ENCODE data around the gene FAM124B.

The FAM124B gene

DNA sequence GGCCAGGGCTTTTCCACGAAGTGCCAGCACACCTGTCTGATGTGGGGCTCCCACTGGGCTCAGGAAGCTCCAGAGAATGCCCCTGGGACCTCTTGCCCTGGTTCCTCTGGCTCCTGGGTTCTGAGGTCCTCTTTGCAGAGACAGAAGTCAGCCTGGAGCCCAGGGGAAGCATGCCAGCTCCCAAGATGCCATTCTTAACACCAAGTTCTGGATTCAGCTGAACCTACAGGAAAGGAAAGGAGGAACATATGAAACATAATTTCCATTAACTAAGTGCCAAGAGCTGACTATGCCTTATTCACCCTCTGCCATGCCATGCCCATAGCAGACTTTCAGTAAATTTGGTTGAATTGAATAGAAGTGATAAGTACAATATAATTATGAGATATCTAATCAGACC is 21.9 kb downstream of the FAM124B start:
- no peak for DNase-seq

DNA sequence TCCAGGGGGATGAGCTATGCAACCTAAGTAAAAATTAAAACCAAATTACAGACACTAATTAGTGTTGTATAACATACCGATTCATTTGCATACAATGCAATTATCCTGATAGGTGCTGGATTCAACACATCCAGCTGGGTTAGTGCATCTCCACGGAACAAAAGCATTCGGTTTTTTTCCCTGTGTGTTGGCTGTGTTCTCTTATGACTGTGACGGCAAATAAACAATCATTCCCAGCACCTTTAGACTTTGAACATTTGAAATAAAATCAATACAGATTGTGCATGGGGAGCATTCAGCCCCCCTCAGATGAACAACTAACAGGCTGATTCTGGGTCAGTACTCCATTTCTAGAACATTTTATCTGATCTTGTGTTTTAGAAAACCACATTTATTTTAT is 22.7 kb downstream of the FAM124B start:
- no peak for DNase-seq

DNA sequence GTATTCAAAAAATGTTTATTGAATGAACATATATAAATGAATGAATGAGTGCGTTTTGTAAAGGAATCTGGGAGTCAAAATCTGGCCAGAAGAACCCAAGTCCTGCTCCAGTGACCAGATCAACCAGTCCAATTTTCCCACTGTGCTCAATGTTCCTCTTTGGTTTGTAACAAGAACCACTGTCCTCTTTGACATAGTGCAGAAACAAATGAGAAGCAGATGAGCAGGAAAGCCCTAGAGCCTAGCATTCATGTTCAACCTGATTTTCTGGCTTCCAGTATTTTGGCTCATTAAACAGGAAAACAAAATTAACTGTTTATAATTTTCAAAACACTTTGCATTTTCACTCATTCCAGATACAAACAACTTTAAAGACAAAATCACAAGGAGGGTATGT is 23.2 kb downstream of the FAM124B start:
- DNase-seq: no peak

DNA sequence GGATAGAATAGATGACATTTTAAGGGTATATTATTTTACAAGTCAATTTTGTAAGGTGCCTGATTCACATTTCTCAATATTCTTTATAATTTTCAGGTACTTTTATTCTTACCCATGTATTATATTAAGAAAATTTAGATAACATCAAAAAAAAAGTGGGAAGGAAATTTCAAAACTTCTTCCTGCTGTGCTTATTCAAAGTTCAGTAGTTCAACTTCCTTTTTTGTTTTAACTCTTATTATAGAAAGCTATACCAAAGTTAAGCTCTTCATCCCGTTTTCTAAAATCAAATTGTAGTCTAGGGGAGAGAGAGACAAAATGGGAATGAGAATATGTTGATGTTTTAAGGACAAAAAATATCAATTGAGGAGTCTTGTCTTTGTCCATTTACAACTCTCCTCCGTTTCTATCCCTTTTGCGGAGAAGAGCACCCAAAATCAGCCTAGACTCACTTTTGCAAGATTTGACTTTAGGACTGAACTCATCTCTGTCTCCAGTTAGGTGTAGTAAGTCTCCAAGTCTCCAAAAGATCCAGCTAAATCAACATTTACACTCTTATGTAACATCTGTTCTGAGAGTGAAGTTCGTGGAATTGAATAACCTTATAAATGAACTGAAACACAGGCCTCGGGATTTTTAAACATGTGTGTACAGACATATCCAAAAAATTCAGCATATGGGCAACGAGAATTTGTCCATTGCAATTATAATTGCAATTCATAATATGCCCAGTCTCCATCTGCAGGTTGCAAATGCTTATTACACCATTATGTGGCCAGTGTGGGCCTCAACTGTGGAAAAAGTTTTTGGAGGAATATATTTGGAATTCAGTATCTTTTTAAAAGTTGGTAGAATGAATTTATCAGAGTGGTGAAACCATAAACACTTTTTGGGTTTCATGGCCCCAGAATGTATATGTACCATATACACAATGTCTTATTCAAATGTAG is 23.9 kb downstream of the FAM124B start:
- no peak for DNase-seq

DNA sequence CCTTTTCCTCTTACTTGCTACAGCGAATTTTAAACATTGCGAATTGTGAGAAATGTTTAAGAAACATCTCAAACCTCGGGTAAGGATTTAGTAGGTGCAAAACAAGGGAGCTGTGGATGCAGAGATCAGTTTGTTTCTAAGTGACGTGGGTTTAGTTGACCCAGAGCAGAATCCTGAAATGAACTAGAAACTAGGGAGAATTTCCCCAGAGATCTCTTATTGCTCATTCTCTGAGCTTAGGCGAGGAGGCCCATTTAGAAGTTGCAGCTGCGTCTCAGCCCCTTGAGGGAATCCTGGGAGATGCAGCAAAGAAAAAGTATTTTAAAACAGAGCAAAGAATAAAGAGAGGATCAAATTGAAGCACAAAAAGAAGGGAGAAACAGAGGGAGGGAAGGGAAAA is 29.3 kb downstream of the FAM124B start:
- DNase-seq: no peak

DNA sequence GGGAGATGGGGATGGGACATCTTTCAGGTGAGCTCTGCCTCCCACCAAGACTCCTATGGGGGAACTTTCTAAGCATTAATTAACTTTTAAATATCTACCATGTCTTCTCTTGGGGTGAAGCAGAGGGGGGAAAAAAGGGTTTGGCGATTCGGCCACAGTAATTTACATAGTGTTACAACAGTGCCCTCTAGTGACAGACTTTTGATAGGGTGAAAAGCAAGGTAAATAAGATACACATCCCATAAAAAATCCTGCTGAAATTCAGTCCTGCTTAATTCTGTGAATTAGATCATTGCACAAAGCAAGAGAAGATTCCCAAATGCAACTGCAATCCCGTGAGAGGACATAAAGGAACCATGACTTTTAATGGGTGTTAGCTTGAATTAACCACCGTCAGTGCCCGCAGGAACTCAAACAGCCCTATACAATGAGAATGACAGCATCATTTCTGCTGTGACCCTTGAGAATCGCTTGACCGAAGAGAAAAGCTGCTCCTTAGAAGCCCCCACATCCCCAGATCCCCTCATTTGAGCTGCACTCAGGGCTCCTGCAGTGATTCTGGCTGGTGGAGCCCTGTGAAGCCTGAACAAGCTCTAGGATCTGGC is 32.8 kb downstream of the FAM124B start:
- peak; percentile 64 for DNase-seq

DNA sequence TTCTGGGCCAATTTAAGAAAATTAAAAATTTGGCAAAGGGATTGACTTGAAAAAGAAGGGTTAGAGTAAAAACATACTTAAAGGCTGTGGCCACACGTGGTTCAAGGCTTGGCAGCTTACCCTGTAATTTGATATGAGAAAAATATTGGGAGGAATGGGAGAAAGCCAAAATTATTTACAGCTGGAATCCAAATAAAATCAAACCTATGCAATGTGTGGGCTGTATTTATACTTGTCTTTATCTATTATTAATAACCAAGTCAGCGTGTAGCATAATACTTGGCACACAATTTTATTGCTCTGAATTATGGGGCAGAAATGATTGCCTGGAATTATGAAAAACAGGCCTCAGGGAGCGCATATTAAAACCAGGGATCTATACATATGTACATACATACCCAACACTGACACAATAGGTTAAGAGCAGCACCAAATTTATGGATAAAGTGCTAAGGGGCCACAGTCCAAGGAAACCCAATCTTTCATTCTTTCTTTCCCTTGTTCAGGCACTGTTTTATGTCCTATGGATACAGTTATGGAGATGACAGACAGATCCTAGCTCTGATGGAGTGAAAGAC is 35.6 kb downstream of the FAM124B start:
- no peak for DNase-seq

DNA sequence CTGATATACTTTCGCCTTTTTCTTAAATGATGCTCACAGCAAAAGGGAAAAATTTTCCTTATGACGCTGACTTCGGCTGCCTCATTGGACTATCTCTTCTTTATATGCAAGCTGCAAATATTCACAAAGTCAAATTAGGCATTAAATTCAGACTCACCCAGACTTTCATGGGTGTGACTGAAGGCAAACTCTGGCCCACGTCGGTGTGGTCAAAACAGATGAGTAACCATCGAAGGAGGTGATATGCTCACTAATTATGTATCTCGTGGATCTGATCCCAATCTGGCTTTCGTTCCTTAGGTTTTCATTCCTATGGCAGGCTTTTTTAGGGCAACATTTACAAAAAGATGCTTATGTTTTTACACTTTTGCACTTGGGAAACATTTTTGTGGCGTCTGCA is 36.6 kb downstream of the FAM124B start:
- DNase-seq: no peak

DNA sequence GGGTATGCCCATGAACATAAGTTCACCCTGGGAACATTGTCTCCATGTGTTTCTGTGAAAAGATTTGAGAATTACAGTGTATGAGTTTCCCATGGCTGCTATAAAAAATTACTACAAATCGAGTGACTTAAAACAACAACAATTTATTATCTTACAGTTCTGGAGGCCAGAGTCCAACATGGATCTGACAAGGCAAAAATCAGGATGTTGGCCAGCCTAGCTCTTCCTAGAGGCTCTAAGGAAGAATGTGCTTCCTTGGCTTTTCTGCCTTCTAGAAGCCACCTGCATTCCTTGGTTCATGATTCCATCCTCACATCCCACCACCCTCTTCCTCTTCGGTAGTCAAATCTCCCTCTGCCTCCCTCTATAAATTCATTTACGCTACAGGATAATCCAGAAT is 38.6 kb downstream of the FAM124B start:
- DNase-seq: no peak

DNA sequence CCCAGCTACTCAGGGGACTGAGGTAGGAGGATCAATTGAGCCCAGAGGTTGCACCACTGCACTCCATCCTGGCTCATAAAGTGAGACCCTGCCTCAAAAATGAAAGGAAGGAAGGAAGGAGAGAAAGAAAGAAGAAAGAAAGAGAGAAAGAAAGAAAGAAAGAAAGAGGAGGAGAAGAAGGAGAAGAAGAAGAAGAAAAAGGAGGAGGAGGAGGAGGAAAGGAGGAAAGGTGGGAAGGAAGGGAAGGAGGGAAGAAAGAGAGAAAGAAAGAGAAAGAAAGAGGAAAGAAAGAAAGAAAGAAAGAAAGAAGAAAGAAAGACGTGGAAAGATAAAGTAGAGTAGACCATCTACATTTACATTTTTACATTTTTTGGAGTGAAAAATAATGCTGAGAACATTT is 39.8 kb downstream of the FAM124B start:
- no peak for DNase-seq

DNA sequence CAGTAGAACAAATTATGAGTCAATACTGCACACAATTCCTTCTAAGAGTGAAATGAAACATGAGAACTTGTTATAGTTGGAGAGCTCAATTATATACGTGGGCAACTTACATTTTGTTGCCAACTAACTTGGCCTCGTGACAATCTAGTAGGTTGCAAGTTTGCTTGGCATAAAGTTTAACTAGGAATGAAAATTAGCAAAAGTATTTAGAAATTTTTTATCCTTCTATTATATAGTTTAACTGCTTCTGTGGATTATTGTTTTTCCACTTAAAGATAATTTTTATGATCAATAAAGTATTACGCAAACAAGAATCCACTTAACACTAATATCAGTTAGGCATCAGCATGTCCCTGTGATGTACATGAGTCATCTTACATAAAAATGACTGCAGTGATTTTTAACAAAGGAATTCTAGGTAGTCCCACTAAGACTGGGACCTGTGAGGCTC is 41.1 kb downstream of the FAM124B start:
- no peak for DNase-seq

DNA sequence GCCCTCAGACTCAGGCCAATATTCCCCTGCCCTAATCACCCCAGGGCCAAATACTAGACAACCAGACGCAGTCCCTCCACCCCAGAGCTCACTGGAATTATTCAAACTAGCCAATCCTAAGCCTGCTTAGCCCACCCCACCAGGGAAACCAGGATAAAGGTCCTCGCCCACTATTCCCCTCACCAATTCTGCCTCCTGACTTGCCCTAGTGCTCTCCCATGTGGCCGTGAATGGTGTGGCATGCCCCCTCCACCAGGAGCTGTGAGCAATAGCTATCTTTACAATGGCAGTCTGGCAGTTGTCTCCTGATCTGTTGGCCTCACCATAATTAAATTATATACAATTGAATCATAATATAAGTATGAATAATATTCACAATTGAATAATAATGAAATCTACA is 42.3 kb downstream of the FAM124B start:
- DNase-seq: peak; percentile 46

DNA sequence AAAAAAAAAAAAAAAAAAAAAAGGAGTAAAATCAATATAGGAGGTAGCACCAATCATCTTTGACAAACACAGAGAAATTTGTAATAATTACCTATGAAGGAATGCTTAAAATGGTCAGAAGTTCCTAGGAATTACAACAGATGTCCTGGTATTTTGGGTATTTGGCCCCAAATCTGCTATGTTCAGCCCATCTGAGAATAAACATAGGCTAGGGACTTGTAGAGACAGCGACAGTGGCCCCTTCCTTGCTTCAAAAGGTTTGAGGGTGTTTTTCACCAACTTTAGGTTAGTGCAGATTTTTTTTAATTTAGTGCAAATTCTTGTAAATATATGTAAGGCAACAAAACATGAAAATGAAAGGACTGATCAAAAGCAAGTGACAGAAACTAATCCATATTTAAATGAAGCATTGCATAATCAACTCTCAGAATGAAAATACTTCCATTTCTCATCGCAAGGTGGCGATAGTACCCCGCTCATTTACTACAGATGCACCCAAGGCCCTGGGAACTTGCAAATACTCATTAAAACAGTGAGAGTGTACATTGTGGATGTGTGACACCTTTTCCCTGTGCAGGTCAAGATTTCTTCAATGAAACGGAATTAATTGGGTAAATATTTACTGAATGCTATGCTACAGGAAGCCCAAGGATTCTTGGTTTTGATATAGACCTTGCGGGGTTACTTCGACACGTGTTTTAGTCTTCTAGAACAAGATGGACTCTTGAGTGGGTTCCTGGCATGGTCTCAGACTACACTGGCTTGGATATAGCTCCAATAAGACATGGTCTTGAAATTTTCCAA is 44.6 kb downstream of the FAM124B start:
- DNase-seq: peak; percentile 84

DNA sequence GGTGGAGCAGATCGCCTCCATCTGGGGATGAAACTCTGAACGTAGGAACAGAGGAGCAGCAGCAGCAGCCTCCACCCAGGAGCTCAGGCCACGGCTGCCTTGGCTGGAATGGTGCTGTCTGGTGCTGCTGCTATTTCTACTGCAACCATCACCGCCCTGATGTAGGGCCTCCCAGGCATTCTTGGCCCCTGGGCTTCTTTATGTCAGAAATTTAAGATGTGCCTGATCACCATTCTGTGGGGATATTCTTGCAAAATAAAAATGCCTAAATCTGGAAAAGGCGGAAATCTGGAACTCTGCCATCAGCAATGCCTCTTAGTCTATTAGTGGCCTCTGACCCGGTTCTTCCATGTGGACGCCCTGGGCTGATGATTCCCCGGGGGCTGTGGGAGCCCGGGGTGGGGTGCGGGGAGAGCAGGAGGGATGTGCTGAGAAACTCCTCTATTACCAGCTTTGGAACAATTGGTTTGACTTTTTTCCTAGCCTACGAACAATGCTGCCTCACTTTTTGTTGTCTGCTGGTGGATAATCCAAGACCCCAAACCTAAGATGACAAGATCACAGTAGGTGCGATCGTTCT is 47.2 kb downstream of the FAM124B start:
- no peak for DNase-seq

DNA sequence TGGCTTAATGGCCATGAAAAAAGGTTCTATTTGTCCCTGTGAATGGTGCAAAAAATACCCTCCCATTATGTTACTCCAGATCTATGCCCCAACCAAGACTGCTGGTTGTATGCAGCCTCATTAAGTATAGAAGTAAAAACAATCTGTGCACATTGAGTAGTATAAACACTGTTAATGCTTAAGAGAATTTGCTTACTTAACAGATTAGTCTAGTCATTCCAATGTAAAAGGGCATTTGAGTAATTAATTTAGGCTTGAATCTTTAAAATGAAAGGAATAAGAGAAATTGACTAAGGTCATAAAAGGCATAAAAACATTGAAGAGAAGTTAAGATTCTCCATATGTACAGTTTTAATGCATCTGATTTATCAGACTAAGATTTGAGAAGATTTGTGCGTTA is 51.2 kb downstream of the FAM124B start:
- DNase-seq: no peak

DNA sequence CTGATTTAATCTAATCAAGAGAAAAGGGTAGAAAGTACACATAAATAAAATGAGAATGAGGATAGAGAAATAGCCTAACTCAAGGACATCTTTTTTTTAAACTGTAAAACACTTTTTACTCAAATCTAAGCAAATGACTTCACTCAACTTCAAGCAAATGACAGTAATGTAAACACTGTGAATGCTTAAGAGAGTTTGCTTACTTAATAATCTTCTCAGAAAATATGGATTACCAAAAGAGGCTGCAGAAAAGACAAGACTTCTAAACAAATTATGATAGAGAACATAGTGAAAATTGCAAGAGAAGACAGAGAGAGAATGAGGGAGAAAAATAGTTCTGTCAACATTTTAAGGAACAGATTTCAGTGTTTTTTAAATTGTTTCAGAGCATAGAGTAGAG is 52.5 kb downstream of the FAM124B start:
- DNase-seq: no peak

DNA sequence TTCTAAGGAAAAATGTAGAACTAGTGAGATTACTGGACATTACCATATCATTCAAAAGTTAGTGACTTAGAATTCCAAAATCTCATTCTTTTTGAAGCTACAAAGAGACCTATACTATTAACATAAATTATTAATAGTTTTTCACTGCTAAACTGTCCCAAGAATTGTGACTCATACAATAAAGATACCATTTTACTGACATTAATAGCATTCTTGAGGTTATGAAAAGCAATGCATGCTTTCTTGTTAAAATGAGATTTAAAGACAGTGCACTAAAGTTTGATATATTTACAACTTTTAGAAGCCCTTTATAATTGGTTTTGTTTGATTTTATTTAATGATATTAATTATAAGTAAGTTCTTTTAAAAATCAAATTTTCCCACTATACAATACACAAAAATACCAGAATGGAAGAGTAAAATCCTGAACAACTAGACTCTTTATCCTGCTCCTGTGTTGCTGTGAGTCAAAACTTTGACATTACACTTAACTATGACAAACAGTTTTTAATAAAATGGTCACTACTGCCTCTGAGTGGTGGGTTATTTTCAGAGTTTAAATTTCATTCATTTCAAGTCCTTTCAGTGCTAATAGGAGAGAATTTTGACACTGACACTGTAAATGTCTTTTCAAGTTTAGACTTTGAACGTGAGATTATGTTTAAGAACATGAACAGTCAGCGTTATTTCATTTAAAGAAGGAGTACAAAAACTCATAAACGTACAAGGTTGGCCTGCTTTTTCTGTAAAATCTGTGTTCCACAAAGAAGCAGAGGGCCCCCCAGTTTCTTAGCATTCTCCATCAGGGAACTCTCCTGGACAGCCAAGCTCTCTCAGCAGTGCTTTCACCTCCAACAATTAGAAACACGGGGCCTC is 54.5 kb downstream of the FAM124B start:
- no peak for DNase-seq

DNA sequence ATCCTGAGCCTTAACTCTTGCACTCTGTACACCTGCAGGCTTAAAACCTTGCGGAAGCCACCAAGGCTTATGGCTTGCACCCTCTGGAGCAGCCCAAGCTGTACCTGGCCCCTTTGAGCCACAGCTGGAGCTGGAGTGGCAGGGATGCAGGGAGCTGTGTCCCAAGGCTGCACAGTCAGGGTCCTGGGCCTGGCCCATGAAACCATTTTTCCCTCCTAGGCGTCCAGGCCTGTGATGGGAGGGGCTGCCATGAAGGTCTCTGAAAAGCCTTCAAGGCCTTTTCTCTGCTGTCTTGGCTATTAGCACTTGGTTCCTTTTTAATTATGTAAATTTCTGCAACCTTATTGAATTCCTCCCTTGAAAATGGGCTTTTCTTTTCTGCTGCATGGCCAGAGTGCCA is 56.4 kb downstream of the FAM124B start:
- DNase-seq: no peak

DNA sequence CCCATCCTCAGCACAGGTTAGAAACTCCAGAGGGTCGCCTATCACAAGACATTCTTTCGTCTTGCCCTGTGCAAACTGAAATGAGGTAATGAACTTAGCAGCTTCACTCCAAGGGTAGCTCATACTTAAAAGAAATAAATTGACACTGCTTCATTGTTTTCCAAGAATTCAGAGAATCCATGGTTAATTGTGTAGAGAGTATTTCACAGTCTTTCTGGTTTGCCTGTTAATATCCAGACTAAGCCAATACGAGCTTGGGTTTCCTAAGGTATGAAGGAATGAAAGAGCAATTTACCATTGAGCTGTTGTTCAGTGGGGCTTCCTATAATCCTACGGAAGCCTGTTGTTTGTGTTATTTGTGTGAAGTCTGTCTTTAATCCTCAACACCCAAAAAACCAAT is 58.7 kb downstream of the FAM124B start:
- DNase-seq: no peak

DNA sequence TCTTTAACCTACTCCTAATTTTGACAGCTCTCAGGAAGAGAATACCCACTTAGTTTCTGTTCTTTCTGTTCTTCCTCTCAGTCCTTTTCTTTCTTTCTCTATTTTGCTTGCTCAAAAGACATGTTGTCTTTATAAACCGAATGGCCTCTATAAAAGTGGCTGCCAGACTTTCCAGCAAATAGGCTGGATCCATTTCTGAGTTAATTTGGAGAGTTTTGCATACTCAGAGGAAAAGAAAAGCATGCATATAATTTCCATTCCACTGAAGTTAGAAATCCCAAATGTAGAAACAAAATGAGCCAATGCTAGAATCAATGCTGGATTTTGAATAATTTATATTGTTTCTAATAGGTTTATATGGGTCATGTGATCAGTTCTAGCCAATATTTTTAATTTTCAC is 65.9 kb downstream of the FAM124B start:
- no peak for DNase-seq

DNA sequence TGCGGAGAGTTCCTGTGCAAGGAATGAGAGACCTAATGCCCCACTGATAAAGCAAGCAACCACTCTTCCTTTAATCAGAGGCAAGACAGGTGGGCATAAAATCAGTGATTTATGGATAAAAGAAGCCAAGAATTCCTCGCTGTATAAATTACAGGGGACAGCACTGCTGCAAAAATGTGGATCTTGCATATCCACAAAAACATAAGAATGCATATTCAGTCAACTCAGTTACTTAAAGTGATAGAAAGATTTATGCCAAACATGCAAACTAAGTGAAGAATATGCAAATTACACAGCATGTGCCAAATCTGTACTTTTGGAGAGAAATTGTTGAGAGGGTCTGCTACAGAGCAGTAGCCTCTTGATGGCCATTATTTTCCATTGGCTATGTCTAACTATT is 67.2 kb downstream of the FAM124B start:
- DNase-seq: no peak

Measured in OCI-M1 (cell line).